ENCODE results near the gene TMEM19.
A peak's percentile ranks its signal among the peaks of the same experiment; 100 is the strongest.

TMEM19 gene

DNA sequence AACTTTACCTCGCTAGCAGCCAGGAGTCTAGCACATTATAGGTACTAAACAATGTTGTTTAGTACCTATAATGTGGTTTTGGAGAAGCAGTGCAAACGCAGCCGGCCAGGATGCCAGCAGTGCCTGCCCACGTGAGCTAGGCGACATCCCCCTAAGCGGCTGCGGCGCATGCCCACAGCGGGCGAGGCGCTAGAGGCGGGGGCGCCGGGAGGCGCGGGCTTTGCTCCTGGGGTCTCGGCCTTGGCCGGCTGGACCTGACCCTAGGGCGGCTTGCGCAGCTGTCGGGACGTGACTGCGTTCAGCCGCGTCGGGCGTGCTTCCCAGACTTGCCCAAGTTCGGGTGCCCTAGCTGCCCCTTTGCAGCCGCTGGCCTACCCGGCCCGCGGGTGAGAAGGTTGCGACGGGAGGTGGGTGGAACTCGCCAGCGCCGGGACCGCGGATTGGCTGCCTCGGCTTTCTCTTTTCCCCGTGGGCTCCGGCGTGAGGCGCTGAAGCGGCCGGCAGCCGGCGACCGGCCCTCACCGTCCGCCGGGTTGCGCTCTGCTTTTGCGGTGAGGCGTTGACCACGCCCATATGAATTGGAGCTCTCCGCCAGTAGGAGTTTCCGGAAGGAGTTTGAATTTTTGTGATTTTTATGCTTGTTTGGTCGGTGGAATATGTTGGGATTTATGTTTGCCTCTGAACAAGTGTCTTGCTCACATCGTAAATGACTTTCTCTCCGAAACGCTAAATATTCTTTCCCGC lies at the start of gene TMEM19:
Gene TMEM19 (plus strand): TSS at position 169 of the 744 bp plus-strand sequence. CDS start 599 bp downstream, outside the sequence.
- DNase-seq (ENCODE audit: low read depth) = peak; percentile 83

DNA sequence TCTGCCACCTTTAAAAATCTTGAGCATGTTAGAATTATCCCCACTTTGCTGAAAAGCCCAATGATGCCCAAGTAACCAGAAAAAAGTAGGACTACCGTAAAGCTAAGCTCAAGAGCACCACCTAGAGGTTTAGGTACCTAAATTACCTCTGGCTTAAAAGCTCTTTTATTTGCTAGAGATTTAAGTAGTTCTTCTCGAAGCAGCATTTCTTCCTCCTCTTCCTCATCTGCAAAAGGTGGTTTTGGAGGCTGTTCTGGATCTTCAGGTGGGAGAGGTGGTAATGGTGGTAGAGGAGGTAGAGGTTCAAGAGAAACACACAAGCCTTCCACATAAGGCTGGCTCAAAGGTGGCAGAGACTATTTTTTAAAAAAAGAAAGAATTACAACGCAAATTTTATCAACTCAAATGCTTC lies 49.2 kb upstream of the TMEM19 start:
- DNase-seq (ENCODE audit: low read depth) = peak; percentile 21

DNA sequence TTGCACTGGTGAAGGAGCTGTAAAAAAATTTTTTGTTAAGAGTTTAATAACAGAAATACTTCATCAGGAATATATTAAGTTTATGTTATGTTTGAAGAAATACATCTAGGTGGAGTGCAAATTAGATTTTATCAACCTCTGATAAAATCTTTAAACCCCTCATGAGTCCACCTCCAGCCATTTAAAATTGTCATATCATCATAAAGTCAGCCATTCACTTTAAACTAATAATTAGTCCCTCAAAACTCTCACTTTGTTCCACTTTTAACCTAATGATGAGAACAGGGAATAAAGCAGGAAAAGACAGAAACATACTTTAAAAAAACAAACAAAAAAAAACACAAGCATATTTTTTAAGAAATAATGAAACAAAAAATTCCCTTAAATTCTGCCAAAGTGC lies 47.4 kb upstream of the TMEM19 start:
- DNase-seq (ENCODE audit: low read depth) = no peak

DNA sequence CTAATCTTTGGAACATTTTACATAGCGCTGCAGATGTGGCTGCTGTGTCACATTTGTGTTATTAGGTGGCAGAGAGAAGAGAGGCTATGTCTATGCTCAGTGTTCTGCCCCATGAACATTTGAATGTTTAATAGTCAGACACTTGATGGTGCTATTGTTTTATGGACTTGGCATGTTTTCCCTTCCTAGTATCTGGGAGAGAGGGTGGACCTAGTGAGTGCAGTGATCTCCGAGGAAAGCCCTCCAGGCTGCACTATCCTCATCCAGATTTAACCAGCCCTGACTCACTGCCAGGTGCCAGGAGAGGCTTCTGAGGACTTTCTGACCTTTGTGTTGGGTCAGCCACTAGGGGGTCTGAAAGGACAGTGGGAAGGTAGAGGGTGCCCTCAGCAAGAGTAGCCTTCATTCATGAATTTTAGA lies 46.5 kb upstream of the TMEM19 start:
- no peak for DNase-seq (ENCODE audit: low read depth)

DNA sequence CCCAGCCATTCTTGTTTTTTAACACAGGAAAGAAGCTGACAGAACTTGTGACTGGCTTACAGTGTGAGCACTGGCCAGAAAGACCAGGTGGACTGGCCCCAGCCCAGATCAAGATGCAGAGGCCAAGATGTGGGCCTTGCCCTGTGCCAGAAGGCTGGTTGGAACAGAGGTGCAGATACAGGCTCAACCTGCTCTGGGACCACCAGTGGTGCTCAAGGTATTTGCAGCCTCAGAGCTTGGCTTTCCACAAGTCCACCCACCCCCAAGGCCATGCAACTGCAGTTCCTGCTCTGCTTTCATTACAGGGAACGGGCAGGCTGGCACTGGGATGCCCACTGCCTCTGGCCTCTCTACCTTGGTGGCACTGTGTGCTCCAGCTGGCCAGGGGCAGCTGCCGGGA lies 45.6 kb upstream of the TMEM19 start:
- DNase-seq (ENCODE audit: low read depth) = no peak

DNA sequence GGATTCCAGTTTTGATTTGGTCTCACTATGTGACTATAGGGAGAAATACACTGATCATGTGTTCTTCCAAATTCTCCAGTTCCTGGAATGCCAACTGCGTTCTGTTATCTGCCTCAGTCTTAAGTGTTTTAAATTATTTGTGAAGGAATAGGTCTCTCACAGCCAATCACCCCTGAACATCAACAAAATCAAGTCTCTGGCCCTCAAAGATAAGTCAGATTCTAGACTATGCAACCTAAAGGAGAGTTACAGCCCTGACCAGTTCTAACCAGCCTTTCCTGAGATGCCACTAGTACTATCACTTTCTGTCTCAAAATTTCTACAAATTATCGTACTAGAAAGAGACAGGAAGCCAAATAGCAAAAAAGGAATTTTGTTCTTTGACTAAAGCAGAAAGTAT lies 44.5 kb upstream of the TMEM19 start:
- DNase-seq (ENCODE audit: low read depth) = no peak

DNA sequence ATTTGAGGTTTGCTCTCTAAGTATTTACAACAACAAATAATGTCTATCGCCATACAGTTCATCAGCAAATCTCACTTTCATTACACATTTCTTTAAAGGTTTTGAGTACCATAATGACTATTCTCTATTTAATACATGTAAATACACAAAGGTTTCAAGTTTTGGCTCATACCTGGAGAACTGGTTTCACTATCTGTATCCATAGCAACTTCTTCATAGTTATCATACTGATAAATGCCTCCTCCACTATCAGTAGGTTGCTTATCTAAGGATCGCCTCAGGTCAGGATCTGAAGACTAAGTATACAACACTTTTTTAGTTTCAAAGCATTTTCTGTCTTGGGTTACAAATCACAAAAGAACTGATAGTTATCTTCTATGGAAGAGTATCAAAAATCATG lies 43.6 kb upstream of the TMEM19 start:
- no peak for DNase-seq (ENCODE audit: low read depth)

DNA sequence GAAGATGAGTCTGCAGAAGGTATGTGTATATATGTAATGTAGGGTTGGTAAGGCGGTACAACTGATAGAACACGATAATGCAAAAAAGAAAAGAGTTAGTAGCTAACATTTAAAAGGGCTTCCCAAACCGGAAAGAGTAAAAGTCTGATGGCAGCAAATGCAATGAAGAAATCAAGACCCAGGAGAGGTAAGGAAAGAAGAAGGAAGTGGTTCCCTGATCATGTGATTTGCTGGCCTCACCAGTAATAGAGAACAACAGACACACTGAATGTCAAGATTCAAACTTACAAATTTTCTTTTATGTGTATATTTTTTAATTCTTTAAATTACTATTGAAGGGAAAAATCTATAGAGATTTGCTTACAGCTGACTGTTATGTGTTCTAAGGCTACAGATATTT lies 40.6 kb upstream of the TMEM19 start:
- DNase-seq (ENCODE audit: low read depth) = no peak

DNA sequence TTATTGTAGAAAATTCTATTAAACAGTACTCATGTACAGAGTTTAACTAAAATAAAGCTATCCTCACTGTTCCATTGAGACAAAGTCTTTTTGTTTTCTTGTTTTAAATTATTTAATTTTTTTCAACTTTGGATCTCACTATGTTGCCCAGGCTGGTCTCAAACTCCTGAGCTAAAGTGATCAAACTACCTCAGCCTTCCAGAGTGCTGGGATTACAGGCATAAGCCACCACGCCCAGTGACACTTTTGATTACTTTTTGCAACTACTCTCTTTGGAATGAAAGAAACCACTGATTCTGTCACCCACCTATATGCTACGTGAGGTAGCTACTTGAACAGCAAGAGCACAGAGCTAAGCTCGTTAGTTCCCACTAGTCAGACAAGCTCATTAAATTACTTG lies 39.4 kb upstream of the TMEM19 start:
- no peak for DNase-seq (ENCODE audit: low read depth)

DNA sequence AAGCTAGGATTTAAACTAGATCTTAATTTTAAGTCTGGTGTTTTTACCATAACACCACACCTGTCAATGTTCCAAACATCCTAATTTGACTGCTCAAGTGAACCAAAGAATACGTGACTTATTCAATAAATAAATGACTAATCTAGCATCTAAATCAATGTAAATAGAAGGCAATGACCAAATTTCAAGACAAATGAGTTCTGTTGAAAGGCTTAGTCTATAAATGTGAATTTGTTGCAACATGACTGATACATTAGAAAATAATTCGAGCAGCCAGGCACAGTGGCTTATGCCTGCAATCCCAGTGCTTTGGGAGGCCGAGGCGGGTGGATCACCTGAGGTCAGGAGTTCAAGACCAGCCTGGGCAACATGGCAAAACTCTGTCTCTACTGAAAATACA lies 37.3 kb upstream of the TMEM19 start:
- no peak for DNase-seq (ENCODE audit: low read depth)

DNA sequence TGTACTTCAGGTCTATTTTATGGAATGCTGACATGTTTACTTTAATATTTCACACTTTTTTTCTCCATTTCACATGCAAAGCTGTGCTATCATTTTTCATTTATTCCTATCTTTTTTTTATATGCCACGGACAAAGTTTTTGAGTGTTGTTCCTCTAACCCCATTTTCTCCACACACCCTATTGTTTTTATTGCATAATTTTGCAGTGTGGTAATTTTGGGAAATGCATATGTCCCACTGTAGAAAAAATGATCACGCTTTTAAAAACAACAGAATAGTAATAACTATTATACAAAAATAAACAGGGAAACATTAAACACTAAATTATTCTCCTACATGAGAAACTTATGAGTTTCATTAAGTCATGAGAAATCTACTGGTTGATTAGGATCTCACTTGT lies 36.5 kb upstream of the TMEM19 start:
- no peak for DNase-seq (ENCODE audit: low read depth)

DNA sequence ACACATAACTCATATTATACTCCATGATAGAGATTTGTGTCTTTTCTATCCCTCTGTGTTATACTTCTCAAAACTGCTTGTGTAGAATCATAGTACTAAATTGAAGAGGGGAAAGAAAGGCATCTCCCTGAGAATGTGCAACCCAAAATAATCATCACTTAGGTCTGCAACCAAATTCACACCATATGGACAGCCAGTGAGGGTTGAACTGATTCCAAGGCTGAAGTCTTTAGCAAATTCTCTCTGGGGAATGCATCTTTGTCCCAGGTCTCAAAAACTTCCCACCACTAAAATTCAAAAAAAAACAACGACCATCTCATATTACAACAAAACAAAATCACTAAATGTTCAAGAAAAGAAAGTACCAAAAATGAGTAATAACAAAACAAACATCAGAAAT lies 33.2 kb upstream of the TMEM19 start:
- no peak for DNase-seq (ENCODE audit: low read depth)

DNA sequence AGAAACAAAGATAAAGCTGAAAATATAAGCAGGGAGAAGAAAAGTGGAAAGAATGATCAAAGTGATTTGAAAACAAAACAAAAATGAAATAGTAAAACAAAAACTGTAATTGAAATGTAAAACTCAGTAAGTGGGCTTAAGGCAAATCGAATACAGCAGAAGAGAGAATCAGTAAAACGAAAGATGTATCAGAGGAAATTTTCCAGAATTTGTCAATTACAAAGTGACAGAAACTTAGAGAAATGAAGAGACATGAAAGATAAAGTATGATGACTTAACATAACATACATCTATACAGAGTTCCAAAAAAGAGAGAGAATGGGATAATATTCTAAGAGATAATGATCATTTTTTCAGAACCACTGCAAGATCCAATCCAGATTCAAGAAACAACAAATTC lies 32.7 kb upstream of the TMEM19 start:
- DNase-seq (ENCODE audit: low read depth) = no peak

DNA sequence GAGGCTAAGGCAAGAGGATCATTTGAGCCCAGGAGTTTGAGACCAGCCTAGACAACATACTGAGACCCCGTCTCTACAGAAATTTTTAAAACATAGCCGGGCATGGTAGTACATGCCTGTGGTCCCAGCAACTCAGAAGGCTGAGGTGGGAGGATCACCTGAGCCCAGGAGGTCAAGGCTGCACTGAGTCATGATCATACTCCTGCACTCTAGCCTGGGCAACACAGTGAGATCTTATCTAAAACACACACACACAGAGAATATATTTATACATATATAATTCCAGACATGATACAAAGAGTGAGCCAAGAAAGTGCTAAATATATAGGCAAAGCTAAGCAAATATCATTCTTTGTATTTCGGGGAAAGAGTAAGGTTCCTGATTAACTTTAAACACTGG lies 31.7 kb upstream of the TMEM19 start:
- DNase-seq (ENCODE audit: low read depth) = no peak

DNA sequence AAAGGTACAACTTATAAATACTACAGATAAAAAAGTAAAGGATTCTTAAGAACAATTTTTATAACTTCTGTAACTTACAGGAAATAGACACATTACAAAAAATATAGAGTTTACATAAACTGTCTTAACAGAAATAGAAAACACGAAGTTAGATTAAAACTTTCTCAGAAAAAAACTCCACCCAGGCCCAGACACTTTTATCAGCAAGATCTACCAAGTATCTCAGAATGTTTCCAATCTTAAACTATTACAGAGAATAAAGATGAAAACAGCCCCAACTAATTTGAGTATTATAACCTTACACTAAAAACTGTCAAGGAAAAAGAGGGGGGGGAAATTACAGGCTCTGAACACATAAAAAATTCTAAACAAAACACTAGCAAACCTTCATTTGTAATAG lies 30.4 kb upstream of the TMEM19 start:
- no peak for DNase-seq (ENCODE audit: low read depth)

DNA sequence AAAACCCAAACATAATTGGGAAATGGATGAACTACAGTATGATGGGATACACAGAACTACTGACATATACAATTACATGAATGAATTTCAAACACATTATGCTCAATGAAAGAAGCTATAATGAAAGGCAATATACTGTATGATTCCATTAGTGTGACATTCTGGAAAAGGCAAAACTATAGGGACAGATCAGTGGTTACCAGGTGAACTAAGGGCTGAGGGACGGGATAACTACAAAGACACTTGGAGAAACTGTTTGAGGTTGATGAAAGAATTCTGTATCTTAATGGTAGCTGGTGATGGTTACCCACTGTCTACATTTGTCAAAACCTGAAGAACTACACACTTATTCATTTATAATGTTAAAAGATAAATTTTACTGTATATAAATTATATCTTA lies 30.0 kb upstream of the TMEM19 start:
- DNase-seq (ENCODE audit: low read depth) = no peak

DNA sequence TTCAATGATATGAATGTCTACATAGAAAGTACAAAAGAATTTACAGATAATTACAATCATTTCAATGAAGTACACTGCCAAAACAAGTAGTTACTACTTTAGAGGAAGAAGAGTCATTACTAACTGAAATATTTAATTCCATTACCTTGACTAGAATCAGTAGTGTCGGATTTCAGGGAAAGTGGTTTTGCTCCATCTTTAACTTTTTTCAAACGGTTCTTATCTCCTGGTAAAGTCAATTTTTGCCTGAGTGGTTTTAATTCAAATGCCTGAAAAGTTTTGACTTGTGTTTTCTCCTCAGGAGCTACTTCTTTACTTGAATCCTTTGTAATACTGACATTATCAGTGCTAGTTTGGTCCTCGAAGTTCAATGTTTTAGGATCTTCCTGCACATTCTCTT lies 29.1 kb upstream of the TMEM19 start:
- DNase-seq (ENCODE audit: low read depth) = no peak

DNA sequence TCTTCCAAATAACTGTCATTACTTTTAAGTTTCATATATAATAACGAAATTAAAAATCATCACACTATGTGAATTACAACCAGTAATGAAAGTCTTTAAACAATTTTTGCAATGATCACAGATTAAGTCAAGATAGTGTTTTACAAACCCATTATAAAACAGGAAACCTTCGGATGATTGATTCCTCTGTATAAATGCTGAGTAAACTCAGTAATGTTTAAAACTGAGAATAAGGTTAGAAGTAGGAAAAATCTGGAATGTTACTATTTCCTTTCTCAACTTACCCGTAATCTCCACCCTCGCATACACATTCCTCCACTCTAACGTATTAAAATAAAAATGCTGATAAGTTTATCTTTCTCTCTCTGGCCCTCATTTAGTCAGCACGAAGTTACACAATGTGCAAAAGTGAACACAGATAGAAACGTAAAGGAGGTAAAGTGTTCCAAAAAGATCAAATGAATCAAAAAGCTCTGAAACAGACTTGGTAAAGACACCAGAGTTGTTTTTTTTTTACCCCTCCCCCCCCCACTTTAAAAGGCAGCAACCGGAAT lies 23.8 kb upstream of the TMEM19 start:
- DNase-seq (ENCODE audit: low read depth) = no peak

DNA sequence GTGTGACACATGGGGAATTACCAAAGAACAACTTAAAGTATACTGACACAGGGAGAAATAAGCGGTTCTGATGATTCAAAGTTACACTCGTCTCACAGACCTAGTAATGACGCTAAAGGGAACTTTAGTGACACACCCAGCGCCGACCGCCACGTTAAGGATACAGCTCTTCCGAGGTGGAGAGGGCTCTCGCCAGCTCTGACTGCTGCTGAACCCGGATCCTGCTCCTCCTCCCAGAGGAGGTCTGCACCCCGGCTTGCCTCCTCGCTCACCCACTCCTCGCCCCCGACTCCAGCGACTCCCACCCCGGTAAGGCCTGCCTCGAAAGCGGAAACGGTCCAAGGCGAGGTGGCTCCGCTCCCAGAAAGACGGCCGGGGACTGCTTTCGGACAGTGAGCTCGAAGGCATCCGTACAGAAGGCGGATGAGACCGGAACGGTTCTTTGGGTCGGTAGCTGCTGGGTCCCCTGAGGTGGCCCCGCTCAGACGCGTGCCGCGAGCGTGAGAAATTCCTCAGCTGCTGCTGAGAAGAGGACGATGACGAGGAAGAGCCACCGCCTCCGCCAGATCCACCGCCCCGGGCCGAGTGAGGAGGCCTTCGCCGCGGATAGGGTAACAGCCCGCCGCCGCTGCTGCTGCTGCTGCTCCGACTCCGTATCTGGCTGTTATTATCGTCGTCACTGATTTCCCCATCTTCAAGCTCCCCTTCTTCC lies 22.9 kb upstream of the TMEM19 start:
- no peak for DNase-seq (ENCODE audit: low read depth)

DNA sequence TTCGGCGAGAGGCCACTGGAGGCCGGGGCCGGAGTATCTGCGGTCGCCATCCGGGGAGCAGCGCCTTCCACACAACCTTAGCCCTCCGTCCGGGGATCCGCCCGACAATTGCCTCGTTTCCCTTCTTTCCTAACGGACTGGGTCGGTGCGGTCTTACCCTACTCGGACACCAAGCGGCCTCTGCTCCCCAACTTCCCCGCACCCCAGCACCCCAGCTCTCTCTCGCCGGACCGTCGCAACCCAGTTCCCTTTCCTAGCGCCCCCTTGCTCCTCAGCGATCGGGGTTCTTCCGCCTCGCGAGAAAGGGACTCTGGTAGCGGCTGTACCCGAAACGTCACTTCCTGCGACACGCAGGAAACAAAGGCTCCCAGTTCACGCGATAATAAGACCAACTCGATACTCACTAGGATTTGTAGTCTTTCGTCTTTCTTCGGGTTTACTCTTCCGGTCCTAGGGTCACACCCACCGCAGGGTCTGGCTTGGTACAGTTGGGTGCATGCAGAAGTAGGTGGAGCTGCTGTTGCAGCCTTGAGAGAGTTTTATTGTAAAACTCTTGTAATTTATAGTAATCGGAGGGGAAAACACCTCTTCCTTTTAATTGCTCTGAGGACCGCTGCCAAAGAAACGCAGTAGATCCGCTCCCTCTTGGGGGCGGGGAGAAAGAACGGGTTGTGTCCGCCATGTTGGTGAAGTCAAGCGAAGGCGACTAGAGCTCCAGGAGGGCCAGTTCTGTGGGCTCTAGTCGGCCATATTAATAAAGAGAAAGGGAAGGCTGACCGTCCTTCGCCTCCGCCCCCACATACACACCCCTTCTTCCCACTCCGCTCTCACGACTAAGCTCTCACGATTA lies 22.1 kb upstream of the TMEM19 start, which contains the start of the genes THAP2 and ZFC3H1:
Gene THAP2 (plus strand): TSS at position 741 of the 850 bp plus-strand sequence. CDS start 209 bp downstream, outside the sequence.
Gene ZFC3H1 (minus strand): TSS at position 288 of the 850 bp plus-strand sequence. CDS start 238 bp downstream, at position 50.
- DNase-seq (ENCODE audit: low read depth) = peak; percentile 99

DNA sequence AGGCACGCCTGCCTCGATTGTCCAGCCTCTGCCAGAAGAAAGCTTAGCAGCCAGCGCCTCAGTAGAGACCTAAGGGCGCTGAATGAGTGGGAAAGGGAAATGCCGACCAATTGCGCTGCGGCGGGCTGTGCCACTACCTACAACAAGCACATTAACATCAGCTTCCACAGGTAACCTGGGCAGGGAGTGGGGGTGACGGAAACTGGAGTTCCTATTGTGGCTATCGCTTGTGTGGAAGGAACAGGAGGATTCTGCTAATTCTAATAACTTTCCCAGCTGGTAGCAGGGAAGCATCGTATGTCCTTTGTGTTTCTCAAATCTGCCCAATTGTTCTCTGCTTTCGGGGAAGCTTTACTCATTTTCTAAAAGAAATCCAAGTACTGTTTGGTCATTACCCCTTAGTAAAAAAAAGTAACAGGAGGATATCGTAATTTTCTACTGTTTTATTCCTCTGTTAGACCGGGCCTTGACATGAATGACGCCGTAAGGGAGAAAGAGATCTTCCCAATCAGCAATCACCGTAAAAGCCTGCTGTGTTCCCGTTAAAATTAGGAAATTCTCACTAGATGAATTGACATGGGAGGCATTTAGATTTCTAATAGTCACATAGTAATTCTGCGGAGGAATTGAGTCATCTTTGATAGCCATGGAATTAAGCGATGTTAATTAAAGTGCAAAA lies 21.3 kb upstream of the TMEM19 start:
- DNase-seq (ENCODE audit: low read depth) = no peak

DNA sequence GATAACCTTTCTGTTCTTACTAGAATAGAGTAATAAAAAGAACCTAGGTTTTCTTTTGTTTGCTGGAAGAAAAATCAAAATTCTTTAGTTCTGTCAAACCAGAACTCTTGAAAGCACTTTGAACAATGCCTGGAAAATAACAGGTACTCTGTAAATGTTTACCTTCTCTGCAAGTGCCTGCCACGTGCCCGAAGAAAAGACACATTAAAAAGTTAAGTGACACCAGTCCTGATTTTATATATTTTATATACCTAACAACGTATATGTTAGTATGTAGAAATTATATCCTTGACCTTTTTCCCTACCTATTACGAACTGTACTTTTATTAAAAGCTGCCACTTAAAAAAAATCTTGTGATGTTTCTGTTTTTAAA lies 20.8 kb upstream of the TMEM19 start:
- no peak for DNase-seq (ENCODE audit: low read depth)
